KMS-11 (cell line): ENCODE data around the gene SLITRK1.

ENCODE experiments used
- H2AFZ ChIP-seq: fragments of 200-600 bp; sonication (generic); 2 replicates; pipeline ENCODE4 v1.6.1; 2016; ENCODE audit warnings: antibody characterized with exemption, mixed run types, low read depth
- H3K27ac ChIP-seq: fragments of 200-600 bp; sonication (generic); 2 replicates; pipeline ENCODE4 v1.6.1; 2016; ENCODE audit warnings: mild to moderate bottlenecking, mixed run types
- H3K27me3 ChIP-seq: fragments of 200-600 bp; sonication (generic); 2 replicates; pipeline ENCODE4 v1.6.1; 2017; ENCODE audit warnings: mild to moderate bottlenecking, low read depth, mixed run types, moderate library complexity; ENCODE audit not compliant: insufficient read depth
- H3K36me3 ChIP-seq: fragments of 200-600 bp; sonication (generic); 2 replicates; pipeline ENCODE4 v1.6.1; 2017; ENCODE audit warnings: mild to moderate bottlenecking, mixed run types; ENCODE audit not compliant: insufficient read depth
- H3K4me1 ChIP-seq: fragments of 200-600 bp; sonication (generic); 2 replicates; pipeline ENCODE4 v1.6.1; 2016; ENCODE audit warnings: mild to moderate bottlenecking, low read depth, mixed run types; ENCODE audit not compliant: poor library complexity, severe bottlenecking
- H3K4me2 ChIP-seq: fragments of 200-600 bp; sonication (generic); 2 replicates; pipeline ENCODE4 v1.7.0; 2016; ENCODE audit warnings: mild to moderate bottlenecking, mixed run types
- H3K4me3 ChIP-seq: fragments of 200-600 bp; sonication (generic); IDR thresholded peaks from 2 replicates; pipeline ENCODE4 v1.6.1; 2017; ENCODE audit warnings: low read depth, low read length, mixed read lengths; ENCODE audit not compliant: insufficient read depth
- H3K79me2 ChIP-seq: fragments of 200-600 bp; sonication (generic); 2 replicates; pipeline ENCODE4 v1.6.1; 2016; ENCODE audit warnings: low read depth, mixed run types; ENCODE audit not compliant: insufficient read depth
- H3K9ac ChIP-seq: fragments of 200-600 bp; sonication (generic); 2 replicates; pipeline ENCODE4 v1.6.1; 2016; ENCODE audit warnings: mild to moderate bottlenecking, mixed run types
- H4K20me1 ChIP-seq: fragments of 200-600 bp; sonication (generic); 2 replicates; pipeline ENCODE4 v1.6.1; 2016; ENCODE audit warnings: mild to moderate bottlenecking, mixed run types; ENCODE audit not compliant: insufficient read depth
- TF ChIP-seq, protein P1 (sequence below): fragments of 200-600 bp; sonication (generic); conservative IDR thresholded peaks from 2 replicates; pipeline ENCODE4 v1.6.1; 2017; ENCODE audit warnings: low read depth, mild to moderate bottlenecking, antibody characterized with exemption, low read length, moderate library complexity, mixed read lengths

The SLITRK1 gene

DNA sequence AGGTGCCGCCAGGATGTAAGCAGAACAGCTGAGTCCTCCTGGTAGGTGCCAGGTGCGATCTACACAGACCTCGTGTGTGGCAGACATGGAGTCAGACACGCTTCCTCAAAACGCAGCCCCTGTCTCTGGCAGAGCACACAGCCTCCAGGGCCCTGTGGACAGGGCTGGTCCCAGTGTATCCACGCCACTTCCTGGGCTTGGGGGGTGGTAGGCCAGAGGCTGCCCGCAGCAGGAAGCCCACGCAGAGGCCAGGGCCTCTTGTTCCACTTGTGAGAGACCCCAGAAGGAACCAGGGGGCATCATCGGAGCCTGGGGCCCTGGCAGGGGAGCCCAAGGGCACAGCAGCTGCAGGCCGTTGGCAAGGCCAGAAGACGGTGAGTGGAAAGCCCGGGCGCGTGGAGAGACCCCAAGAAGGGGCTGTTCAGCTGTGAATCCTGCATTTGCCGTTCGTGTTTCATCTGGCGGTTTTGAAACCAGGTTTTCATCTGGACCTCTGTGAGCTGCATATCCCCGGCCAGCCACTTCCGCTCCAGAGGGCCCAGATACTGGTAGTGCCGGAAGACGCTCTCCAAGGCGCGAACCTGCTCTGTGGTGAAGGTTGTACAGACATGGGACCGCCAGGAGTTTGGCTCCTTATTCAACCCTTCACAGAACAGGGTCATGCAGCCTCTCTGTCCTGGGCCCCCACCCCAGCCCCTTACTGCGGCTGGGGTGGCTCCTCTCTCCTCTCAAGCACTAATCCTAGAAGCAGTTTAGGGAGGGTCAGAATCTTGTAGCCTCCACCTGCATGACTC, 25.1 kb upstream of the SLITRK1 start:
- H3K4me1 ChIP-seq: no peaks in the 10 kb centered on the region
- H3K9ac ChIP-seq: no peak overlapping the region
- H3K27me3 ChIP-seq: no peaks in the 10 kb centered on the region
- H2AFZ ChIP-seq: no peak overlapping the region
- no peak overlapping the region for H3K27ac ChIP-seq
- H3K36me3 ChIP-seq: no peaks in the 10 kb centered on the region
- TF ChIP-seq, protein P1, sequence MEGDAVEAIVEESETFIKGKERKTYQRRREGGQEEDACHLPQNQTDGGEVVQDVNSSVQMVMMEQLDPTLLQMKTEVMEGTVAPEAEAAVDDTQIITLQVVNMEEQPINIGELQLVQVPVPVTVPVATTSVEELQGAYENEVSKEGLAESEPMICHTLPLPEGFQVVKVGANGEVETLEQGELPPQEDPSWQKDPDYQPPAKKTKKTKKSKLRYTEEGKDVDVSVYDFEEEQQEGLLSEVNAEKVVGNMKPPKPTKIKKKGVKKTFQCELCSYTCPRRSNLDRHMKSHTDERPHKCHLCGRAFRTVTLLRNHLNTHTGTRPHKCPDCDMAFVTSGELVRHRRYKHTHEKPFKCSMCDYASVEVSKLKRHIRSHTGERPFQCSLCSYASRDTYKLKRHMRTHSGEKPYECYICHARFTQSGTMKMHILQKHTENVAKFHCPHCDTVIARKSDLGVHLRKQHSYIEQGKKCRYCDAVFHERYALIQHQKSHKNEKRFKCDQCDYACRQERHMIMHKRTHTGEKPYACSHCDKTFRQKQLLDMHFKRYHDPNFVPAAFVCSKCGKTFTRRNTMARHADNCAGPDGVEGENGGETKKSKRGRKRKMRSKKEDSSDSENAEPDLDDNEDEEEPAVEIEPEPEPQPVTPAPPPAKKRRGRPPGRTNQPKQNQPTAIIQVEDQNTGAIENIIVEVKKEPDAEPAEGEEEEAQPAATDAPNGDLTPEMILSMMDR: no peak
- H3K4me2 ChIP-seq: no peak overlapping the region
- H4K20me1 ChIP-seq: no peaks in the 10 kb centered on the region
- H3K79me2 ChIP-seq: no peaks in the 10 kb centered on the region
- H3K4me3 ChIP-seq: no peak overlapping the region

DNA sequence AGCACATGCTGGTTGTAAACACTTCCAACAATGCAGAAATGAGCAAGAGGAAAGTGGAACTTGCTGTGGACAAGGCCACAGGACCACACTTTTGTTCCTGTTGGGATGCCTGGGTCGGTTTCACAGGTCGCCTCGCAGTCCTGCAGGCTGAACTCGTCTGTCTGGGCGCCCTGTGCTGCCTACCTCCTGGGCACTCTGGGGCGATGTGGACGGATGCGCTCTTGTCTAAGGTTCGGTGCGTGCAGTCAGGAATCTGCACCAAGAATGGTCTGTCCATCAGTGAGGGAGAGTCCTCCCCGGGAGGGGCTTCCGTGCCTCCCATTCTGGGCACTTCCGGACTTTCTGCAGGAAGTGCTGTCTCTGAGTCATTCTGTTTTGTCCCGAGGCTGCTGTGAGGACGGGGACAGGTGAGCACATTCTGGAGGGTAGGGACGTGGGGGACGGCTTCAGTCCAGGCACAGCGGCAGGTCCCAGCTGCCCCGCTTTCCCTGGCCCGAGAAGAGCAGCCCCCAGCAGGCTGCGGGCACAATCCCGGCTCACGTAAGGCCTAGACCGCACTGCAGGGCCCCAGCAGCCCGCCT, 24.1 kb upstream of the SLITRK1 start:
- Histone ChIP-seq H3K9ac (no peak overlapping the region), H2AFZ (no peak overlapping the region), H3K4me3 (no peak overlapping the region), H3K4me1 (no peaks in the 10 kb centered on the region), H3K27ac (no peak overlapping the region), H4K20me1 (no peaks in the 10 kb centered on the region), H3K79me2 (no peaks in the 10 kb centered on the region), H3K36me3 (no peaks in the 10 kb centered on the region), H3K4me2 (no peak overlapping the region), H3K27me3 (no peaks in the 10 kb centered on the region)
- TF ChIP-seq, protein P1: no peak

DNA sequence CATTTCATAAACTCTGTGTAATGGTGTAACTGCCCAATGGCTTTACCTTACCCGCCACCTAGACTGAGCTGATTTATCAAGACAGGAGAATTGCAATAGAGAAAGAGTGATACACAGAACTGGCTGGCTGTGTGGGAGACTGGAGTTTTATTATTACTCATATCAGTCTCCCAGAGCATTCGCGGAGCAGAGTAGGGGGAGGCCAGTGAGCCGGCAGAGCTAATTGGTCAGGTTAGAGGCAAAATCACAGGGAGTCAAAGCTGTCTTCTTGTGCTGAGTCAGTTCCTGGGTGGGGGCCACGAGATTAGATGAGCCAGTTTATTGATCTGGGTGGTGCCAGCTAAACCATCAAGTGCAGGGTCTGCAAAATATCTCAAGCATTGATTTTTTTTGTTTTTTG, 23.4 kb upstream of the SLITRK1 start:
- Histone ChIP-seq H3K36me3 (no peaks in the 10 kb centered on the region), H3K27me3 (no peaks in the 10 kb centered on the region), H3K4me3 (no peak overlapping the region), H3K4me1 (no peaks in the 10 kb centered on the region), H3K79me2 (no peaks in the 10 kb centered on the region), H2AFZ (no peak overlapping the region), H3K9ac (no peak overlapping the region), H4K20me1 (no peaks in the 10 kb centered on the region), H3K27ac (no peak overlapping the region), H3K4me2 (no peak overlapping the region)
- TF ChIP-seq, protein P1: no peak

DNA sequence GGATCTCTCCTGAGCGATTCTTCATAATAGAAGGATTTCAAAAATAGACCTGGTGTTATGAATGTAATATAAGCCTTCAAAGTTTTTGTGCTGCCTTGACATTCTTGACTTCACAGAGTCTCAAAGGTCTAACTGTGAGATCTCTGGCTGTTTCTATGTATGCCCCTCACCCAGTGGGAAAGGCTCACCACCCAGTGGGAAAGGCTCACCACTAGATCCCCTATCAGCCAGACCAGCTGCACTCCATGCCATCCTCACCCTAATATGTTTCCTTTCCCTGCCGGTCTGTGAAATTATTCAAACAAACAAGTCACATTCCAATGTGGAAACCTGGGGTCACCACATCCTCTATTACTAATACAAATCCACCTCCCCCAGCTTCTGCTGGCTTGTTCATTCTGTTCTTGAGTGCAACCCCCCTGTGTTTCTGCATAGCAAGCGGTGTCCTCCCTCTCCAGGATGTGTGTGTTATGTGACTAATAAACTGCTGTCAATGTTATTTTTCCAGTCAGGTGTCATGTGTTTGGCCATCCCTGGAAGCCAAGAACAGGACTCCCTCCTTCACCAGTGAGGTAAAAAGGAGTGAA, 13.8 kb upstream of the SLITRK1 start:
- Histone ChIP-seq H3K4me1 (no peaks in the 10 kb centered on the region), H3K27ac (no peak overlapping the region), H3K36me3 (no peaks in the 10 kb centered on the region), H3K4me3 (no peak overlapping the region), H3K4me2 (no peak overlapping the region), H3K79me2 (no peaks in the 10 kb centered on the region), H3K27me3 (no peaks in the 10 kb centered on the region), H2AFZ (no peak overlapping the region), H3K9ac (no peak overlapping the region), H4K20me1 (no peaks in the 10 kb centered on the region)
- TF ChIP-seq, protein P1: no peak
